LoVo (cell line): ENCODE measurements around the gene LPAR1.
"Not testable (repeated sequence)": the region's sequence is repeated elsewhere in the genome, so short reads cannot be mapped to it uniquely, and the experiment has no call there.

Experiments used
- DNase-seq: peaks from one replicate; pipeline ENCODE4 v3.0.0-alpha.2; 2016; ENCODE audit warnings: low spot score

Gene LPAR1, protein sequence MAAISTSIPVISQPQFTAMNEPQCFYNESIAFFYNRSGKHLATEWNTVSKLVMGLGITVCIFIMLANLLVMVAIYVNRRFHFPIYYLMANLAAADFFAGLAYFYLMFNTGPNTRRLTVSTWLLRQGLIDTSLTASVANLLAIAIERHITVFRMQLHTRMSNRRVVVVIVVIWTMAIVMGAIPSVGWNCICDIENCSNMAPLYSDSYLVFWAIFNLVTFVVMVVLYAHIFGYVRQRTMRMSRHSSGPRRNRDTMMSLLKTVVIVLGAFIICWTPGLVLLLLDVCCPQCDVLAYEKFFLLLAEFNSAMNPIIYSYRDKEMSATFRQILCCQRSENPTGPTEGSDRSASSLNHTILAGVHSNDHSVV

DNA sequence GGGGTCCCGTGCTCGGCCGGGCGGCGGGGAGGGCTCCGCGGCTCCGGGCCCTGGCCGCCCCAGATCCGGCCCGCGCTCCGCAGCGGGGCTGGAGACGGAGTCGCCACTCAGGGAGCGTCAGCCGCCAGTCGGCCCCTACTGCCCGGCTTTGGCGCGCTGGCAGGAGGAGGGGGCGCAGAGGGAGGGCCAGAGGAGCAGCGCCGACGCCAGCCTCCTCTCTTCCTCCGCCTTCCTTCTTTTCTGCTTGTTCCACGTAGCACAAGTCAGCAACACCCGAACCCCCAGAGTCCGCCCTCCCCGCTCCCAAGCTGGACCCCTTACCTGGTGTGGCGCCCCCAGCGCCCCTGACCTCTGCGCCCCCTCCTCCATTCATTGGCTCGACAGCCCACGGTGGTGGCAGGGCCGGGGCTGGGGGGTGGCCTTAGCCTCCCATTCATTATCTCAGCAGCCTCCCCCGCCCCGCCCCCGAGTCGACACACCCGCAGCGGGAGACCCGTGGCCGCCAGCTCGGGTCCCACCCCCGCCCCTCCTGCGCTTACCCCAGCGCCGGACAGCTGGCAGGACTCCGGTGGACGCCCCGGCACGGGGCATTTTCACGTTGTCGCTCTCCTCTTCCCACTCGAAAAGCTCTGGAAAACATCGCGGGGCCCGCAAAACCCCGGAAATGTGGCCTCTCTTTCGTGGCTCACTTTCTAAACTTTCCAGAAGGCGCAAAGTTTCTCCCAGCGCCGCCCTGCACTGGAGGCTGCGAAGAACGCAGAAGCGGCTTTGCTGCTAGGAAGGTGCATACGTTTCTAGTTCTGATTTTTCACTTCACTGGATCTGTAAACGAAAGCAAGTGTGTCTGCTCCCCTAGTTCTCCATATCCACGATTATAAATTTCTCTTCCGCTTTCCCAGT lies at the start of gene LPAR1:
Gene LPAR1, minus strand, starts transcription at position 140 of the 900 bp plus-strand sequence. CDS start 66,353 bp downstream, outside the sequence.
- peak; percentile 10 for DNase-seq

DNA sequence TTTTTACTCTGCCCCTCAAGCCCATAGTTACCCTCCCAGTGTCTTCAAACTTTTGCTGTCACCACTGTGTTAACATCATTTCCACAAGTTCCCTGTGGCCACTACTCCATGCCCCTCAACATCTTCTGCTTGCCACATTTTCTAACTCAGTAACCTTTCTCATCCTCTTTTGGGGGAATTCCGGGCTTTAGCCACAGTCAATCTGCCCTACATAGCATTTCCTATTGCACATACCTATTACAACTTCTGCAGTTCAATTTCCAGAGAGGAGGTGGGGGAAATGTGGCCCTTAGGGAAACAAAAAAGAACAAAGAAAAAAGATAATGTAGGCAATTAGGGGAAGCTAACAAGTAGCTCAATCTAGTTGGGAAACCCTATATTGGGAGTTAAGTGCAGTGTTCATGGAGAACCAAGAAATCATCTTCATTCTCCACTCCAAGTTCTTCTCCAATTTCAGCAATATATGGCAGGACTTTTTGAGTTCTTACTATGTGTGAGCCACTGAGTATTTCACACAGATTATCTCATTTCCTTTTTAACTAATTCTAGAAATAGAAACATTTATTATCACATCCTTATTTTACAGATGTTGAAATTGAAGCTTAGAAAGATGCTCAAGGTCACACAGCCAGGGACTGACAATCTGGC lies 40.2 kb upstream of the LPAR1 start:
- DNase-seq, result no peak

DNA sequence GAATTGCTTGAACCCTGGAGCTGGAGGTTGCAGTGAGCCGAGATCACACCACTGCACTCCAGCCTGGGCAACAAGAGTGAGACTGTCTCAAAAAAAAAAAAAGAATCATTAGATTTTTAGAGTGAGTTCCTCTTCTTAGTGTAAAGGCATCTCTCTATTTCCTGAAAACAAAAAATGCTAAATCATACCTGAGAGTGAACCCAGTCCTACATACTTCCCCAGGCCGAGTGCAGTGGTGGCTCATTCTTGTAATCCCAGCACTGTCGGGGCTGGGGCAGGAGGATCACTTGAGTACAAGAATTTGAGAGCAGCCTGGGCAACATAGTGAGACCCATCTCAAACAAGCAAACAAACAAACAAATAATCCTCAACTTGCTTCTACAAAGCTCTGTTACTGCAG lies 38.2 kb upstream of the LPAR1 start:
- DNase-seq, result no peak

DNA sequence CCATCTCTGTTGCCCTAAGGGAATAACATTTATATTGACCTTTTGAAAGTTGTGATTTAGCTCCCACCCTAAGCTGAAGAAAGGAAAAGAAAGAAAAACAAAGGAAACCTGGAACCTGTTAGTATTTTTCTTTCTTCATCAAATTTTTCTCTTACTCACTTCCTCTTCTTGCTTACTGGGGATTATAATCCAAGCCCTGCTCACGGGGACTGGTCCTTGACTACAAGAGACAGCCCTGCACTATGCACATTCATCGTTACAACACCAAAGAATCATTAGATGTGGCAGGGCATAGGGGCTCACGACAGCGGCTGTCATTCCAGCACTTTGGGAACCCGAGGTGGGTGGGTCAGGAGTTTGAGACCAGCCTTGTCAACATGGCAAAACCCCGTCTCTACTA lies 37.8 kb upstream of the LPAR1 start:
- DNase-seq, result no peak

DNA sequence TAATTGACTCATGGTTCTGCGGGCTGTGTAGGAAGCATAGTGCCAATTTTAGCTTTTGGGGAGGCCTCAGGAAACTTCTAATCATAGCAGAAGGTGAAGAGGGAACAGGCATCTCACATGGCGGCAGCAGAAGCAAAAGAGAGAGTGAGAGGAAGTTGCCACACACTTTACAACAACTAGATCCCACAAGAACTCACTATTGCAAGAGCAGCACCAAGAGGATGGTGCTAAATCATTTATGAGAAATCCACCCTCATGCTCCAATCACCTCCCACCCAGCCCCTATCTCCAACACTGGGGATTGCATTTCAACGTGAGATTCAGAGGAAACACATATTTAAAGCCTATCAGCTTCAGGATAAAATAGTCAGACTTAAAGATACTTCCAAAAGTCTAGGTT lies 36.1 kb upstream of the LPAR1 start:
- DNase-seq, result no peak

DNA sequence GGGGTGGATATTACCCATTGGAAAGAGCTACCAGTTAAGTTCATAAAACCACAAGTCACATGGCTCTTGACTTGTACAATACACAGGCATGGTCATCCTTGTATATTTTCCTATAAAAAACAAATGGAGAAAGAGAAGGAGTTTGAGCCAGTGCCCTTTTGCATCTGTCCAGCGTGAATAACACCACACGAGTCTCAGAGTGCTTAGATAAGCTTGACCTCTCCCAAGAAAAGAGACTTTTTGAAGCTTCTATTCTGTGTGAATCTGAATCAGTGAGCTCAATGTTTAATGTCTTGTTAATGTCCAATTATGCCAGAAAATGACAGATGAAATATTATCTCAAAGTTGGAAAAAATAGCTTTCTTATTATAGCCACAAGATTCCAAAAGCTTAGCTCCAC lies 30.9 kb upstream of the LPAR1 start:
- no peak for DNase-seq

DNA sequence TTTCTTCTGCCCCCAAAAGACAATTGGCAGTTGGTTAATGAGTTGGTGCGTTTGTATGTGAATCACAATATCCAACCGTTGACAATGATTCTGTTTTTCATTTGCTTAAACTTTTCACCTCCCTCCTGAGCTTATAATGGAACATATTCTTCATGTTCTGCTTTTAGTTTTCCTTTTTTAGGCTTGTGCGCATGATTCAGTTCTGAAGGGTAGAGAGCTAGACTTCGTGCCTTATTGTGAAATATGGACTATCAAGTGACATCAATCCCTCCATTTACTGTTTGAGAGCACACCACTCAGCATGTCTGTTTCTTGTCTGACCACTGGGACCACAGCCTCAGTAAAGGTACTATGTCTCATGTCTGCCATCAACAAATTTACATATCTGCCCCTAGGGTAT lies 30.5 kb upstream of the LPAR1 start:
- no peak for DNase-seq

DNA sequence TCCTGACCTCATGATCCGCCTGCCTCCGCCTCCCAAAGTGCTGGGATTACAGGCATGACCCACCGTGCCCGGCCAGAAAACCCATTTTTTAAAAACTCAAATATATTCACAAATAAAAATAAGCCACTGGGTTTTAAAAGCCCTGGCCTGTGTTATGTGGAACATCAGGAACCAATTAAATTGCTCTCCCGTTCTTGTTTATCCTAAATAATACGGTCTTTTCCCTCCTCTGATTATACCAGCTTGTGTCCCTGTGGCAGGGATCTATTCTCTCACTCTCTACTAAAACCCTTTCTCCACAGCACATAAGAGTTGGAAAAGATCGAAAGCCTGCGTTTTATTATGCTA lies 30.1 kb upstream of the LPAR1 start:
- DNase-seq, result no peak

DNA sequence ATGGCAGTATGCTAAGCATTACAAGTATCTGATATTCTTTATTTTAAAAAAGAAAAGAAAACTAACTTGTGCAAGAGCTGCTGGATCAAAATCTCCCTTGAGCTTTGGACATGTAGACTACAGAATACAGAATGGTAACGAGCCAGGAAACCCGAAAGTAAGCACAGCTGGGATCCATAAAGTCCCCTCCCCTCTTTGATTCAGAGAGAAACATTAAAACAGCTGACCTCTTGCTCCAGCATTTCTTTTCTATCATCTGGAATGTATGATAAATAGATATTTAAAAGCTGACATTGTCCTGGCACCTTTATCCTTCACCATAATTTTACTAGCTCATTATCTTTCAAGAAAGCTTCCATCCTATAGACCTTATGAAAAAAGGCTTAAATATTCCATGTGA lies 28.2 kb upstream of the LPAR1 start:
- DNase-seq, result no peak

DNA sequence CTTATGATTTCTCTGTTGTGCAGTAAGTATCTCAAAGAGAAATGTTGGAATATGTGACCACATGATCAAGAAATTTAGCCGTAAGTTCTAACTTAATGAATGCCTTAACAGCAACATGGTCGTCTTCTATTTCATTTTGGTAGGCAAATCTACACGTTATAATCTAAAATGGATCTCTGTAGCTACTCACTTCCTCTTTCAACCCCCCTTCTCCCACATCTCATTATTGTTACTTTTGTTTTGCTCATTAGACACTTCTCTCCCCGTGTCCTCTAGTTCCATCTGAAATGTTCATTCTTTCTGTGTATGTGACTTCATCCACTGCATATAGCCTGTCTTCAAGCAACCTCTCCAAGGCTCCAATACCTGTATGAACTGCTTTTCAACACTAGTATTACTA lies 27.1 kb upstream of the LPAR1 start:
- DNase-seq, result no peak

DNA sequence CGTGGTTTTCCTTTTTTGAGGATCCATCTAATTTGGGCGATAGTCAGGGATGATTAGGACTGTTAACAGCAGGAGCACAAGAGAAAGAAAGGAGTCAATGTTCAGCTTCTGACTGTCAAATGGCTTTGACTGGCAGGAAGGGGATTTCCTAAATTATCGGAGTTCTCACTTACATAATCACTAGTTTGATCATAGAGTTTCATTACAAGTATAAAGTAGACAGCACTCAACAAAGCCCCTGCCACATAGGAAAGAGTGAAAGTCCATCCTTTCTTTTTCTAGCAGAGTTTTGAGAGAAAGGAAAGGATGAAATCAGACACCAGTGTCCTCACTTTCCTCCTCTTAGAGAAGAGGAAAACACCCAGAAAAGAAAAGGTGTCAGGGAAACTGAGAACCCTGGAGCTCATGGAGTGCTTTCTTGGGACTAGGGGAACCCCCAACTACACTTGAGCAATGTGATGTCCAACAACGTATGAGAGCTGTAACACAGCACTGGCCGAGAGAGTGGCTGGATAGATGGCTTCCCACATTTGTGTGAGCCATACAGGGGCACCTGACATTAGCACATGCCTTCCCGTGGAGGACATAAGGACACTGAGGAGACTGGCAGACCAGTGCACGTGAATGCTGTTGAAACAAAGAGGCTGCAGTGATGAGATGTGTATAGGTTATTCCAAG lies 26.0 kb upstream of the LPAR1 start:
- DNase-seq, result no peak

DNA sequence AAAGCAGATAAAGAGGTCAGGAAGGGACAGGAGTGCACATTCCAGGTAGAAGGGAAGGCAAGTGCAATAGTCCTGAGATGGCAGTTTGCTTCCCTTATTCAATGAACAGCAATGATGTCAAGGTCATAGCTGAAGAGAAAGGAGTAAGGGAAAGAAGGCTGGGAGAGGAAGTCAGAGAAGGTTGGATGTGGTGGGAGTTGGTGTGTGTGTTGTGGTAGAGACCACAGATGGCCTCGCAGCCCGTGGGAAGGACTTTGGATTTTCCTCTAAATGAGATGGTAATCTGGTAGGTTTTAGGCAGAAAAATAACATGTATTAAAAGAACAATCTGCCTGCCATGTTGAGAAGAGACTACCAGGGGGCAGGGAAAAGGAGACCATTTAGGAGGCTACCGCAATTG lies 25.1 kb upstream of the LPAR1 start:
- DNase-seq, result no peak

DNA sequence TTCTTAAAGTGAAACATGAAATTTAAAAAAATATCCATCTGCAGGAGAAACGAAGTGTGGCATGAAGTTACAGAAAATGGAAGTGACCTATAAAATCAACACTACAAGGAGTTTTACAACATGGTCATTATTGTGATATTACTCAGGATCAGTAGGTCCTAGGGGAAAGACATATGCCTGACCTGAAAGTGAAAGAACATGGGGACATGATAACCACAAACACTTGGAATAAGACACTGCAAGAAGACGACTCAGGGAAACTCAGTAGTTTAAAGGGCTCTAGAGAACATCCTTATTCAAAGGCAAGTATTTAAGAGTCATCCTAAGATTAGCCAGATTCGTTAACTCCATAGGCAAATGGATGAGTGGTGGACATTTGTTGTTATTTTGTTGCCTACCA lies 19.9 kb upstream of the LPAR1 start:
- DNase-seq, result no peak

DNA sequence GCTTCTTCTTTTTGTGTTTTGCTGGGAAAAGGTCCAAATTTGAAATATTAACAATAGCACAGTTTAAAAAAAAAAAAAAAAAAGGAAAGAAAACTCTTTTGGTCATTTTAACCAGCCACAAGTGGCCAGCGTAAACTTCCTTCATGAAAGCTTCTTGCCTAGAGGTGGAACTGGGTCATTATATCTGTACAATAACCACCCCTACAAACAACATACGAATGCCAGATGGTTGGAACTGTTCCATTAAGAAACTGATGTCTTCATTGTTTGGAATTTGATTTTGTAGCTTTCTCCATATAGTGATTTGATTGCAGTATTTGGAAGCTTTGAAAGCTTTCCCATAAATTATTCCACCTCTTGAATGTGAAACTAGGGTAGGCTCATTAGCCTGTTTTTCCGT lies 18.3 kb upstream of the LPAR1 start:
- DNase-seq, result no peak

DNA sequence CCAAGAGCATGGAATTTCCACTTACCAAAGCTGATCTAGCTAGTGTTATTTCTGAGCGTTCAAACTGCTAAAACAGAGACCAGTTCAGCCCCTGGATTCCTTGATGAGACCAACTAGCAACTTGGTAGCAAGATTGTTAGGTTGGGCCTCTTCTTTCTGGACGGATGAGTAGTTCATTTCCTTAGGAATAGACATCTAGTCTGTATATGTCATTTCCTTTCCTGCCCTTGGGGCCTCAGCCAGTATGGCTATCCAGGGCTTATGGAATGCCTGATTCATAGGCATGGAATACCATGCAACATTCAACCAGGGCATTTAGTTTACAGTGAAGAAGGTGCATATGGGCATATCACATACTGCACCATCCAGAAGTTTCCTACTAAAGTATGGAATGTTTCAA lies 14.5 kb upstream of the LPAR1 start:
- DNase-seq, result no peak

DNA sequence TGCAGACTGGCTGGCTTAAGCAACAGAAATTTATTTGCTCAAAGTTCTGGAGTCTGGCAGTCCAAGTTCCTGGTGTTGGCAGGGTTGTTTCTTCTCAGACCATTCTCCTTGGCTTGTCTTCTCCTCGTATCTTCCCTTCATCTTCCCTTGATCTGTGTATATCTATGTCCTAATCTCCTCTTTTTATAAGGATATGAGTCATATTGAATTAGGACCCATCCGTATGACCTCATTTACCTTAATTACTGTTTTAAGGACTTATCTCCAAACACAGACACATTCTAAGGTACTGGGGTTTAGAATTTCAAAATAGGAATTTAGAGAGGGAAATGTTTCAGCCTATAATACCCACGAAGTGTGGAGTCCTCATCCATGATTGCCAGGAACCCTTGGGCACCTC lies 13.1 kb upstream of the LPAR1 start:
- no peak for DNase-seq

DNA sequence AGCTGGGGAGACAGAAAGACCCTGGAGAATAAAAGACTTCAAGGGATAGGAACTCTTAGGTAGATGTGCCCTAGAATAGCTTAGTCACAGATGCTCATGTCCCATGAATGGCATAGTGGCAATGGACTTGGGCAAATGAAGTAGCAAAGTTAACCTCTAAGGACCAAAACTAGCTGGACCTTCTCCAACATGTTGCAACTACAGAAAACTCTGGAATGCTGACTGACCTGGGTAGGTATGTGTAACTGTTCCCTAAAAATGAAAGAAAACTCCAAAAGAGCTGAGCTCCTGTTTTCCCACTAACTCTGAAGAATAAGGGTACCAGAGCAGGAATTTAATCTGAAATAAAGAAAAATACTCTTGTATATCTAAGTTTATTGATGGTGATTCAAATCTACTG lies 12.5 kb upstream of the LPAR1 start:
- DNase-seq, result no peak

DNA sequence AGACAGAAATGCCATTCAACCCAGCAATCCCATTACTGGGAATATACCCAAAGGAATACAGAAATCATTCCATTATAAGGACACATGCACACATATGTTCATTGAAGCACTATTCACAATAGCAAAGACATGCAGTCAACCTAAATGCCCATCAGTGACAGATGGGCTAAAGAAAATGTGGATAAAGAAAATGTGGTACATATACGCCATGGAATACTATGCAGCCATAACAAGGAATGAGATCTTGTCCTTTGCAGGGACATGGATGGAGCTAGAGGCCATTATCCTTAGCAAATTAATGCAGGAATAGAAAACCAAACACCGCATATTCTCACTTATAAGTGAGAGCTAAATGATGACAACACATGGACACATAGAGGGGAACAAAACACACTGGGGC lies 9.0 kb upstream of the LPAR1 start:
- not testable (repeated sequence) for DNase-seq

DNA sequence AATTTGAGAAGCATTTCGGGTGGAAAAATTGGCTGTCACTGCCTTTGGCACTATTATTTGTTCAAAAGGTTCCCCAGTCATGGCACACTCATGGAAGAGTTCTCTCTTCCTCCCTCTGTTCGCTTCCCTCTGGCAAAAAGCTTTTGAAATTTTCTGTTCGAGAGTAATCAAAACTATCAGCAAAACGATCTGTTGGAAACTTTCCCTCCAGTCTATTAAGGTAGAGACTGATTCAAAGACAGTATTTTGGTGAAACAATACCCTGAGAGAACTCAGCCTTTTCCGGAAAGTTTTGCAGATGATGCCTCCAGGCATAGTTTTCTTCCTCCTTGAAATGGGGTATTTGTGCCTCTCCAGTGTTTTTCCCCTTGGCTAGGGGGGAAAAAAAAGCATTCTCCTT lies 3.6 kb upstream of the LPAR1 start:
- DNase-seq, result no peak

DNA sequence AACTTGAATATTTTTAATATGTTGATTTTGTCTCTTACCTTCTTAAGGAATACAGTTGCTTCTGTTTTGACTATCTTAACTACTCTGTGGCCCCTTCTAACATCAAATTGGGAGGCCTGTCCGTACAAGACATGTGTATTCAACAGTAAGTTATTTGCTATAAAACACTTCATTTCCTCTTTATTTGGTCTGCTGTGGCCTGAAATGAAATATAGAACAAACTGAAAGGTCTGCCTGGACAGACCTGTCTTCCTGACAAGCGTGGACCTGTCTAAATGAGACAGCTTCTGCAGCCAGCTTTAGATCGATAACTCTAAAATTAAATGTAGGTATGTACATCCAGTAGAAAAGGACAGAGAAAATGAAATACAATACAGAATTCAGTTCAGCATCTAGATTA lies 2.2 kb upstream of the LPAR1 start:
- no peak for DNase-seq

DNA sequence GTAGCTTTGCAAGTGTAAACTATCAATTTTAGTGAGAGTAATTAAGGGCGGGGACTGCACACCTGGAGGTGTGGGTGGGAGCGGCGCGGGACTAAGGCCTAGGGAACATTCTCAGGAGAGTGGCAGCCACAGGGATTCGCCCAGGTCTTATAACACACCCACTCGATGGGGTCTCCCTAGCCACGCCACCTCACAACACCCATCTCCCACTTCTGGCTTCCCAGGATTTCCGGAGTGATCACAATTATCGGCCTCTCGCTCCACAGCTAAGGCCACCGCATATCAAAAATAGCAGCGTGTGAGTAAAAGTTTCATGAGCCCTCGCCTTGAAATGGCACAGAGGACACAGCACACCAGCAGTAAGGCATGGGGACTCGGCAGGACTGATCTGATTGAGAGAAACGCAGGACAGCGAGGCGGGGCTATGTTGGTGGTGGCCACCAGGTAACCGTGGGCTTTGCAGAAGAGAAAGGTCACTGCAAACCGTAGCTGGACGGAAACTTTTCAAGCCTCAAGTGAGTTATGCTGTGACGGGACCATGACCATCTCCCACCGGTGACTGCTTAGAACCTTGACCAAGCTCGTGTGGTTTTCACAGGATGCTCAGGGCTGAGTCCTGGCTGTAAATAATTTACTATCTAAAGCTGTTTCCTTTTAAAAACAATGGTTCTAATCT lies 1.1 kb upstream of the LPAR1 start:
- DNase-seq, result no peak
